ENCODE results near the gene SLC30A10.
"Not testable (repeated sequence)": the region's sequence is repeated elsewhere in the genome, so short reads cannot be mapped to it uniquely, and the experiment has no call there.

The SLC30A10 gene

GRCh38 chr1:219871427-219872057, 56.8 kb downstream of the SLC30A10 start:
- in situ Hi-C loops (cut with HindIII; ENCODE audit: low pct_unique_long_range_greater_than_20kb, low sequenced_read_pairs), result no loop called here

GRCh38 chr1:219868615-219869014, 59.7 kb downstream of the SLC30A10 start:
- DNase-seq (ENCODE audit: low read depth in 1 of 2, low spot score in 1 of 2); in situ Hi-C loops (cut with HindIII; ENCODE audit: low pct_unique_long_range_greater_than_20kb, low sequenced_read_pairs): not testable (repeated sequence)

More at GRCh38 chr1:219871427-219872057, 56.8 kb downstream of the SLC30A10 start:
- TF ChIP-seq JUND (IDR thresholded peaks at IDR 0.05; ENCODE audit: low read depth), result no peak
- no peak for DNase-seq (ENCODE audit: low read depth in 1 of 2, low spot score in 1 of 2)
